Skeletal muscle satellite cell (primary cell): ENCODE results near the gene SYMPK.
"Not testable (repeated sequence)": the region's sequence is repeated elsewhere in the genome, so short reads cannot be mapped to it uniquely, and the experiment has no call there.

Experiments
- H3K27me3 ChIP-seq: 2 replicates; pipeline ENCODE4 v1.7.0; 2013; ENCODE audit warnings: low read length; ENCODE audit not compliant: control insufficient read depth, insufficient read depth
- H3K36me3 ChIP-seq: 2 replicates; pipeline ENCODE4 v1.7.0; 2013; ENCODE audit warnings: mild to moderate bottlenecking, control low read depth, low read length; ENCODE audit not compliant: insufficient read depth
- H3K4me1 ChIP-seq: 2 replicates; pipeline ENCODE4 v1.7.0; 2013; ENCODE audit warnings: low read length; ENCODE audit not compliant: control insufficient read depth, insufficient read depth
- H3K4me2 ChIP-seq: 2 replicates; pipeline ENCODE4 v1.7.0; 2013; ENCODE audit warnings: mild to moderate bottlenecking, low read length
- H3K4me3 ChIP-seq: 2 replicates; pipeline ENCODE4 v1.7.0; 2013; ENCODE audit warnings: low read length
- H3K9ac ChIP-seq: 2 replicates; pipeline ENCODE4 v1.7.0; 2013; ENCODE audit warnings: mild to moderate bottlenecking, low read depth, low read length, moderate library complexity
- H3K9me3 ChIP-seq: replicated peaks from 2 replicates; pipeline ENCODE4 v1.7.0; 2013; ENCODE audit warnings: mild to moderate bottlenecking, control low read depth, low read length

The SYMPK gene

DNA sequence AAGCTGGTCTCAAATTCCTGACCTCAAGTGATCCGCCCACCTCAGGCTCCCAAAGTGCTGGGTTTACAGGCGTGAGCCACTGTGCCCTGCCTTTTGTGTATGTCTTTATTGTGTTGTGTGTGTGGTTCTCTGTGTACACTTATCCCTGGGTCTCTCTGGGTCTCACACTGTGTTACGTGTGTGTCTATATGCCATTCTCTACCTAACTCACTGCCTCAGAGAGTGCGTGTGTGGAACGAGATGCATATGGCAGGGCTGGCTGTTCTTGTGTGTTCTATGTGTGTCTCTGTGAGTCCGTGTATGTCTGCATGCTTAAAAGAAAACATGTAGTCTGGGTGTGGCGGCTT is 11.6 kb upstream of the SYMPK start:
- Histone ChIP-seq H3K4me1 (no peaks in the 10 kb centered on the region), H3K4me3 (no peak overlapping the region), H3K27me3 (peaks cover 28% of the 10 kb centered on the region), H3K4me2 (no peak overlapping the region), H3K9me3 (no peaks in the 10 kb centered on the region), H3K36me3 (no peaks in the 10 kb centered on the region), H3K9ac (no peak overlapping the region)

DNA sequence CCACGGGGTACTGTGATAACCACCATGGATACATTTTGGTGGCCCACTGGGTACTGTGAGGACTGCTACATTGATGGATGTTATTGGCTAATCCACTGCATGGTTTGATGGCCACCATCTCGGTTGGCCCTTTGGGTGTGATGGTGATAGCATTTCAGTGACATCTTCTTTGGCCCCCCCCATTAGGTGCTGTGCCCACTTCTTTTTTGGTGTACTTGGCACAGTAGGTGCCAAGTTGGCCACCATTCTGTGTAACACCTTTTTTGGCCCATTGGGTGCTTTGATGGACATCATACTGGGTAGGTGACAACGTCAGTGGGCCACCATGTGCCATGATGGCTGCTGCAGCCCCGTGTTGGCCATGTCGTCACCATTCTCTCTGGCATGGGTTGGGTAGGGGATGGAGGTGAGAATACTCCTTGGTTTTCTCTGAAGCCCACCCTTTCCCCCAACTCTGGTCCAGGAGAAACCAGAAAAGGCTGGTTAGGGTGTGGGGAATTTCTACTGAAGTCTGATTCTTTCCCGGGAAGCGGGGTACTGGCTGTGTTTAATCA is 10.3 kb upstream of the SYMPK start:
- no peak overlapping the region for H3K4me3 ChIP-seq
- H3K4me2 ChIP-seq: no peak overlapping the region
- peaks cover 28% of the 10 kb centered on the region for H3K27me3 ChIP-seq
- H3K9me3 ChIP-seq: no peaks in the 10 kb centered on the region
- H3K4me1 ChIP-seq: no peaks in the 10 kb centered on the region
- H3K9ac ChIP-seq: no peak overlapping the region
- H3K36me3 ChIP-seq: no peaks in the 10 kb centered on the region

DNA sequence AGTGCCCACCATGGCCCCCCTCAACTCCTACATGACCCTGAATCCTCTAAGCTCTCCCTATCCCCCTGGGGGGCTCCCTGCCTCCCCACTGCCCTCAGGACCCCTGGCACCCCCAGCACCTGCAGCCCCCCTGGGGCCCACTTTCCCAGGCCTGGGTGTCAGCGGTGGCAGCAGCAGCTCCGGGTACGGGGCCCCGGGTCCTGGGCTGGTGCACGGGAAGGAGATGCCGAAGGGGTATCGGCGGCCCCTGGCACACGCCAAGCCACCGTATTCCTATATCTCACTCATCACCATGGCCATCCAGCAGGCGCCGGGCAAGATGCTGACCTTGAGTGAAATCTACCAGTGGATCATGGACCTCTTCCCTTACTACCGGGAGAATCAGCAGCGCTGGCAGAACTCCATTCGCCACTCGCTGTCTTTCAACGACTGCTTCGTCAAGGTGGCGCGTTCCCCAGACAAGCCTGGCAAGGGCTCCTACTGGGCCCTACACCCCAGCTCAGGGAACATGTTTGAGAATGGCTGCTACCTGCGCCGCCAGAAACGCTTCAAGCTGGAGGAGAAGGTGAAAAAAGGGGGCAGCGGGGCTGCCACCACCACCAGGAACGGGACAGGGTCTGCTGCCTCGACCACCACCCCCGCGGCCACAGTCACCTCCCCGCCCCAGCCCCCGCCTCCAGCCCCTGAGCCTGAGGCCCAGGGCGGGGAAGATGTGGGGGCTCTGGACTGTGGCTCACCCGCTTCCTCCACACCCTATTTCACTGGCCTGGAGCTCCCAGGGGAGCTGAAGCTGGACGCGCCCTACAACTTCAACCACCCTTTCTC is 9.4 kb upstream of the SYMPK start:
- H3K9ac ChIP-seq: no peak overlapping the region
- no peak overlapping the region for H3K4me3 ChIP-seq
- H3K27me3 ChIP-seq: peaks cover 29% of the 10 kb centered on the region
- H3K4me2 ChIP-seq: no peak overlapping the region
- H3K9me3 ChIP-seq: no peaks in the 10 kb centered on the region
- no peaks in the 10 kb centered on the region for H3K4me1 ChIP-seq
- no peaks in the 10 kb centered on the region for H3K36me3 ChIP-seq

DNA sequence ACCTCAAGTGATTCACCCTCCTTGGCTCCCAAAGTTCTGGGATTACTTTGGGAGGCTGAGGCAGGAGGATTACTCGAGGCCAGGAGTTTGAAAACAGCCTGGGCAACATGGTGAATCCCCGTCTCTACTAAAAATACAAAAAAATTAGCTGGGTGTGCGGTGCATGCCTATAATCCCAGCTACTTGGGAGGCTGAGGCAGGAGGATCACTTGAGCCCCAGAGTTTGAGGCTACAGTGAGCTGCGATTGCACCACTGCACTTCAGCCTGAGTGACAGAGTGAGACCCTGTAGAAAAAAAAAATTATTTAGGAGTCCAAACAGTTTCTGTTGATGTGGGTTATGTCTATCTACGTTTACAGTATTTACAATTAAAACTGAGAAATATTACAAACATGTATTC is 7.9 kb upstream of the SYMPK start:
- Histone ChIP-seq H3K4me3 (no peak overlapping the region), H3K9ac (no peak overlapping the region), H3K4me1 (no peaks in the 10 kb centered on the region), H3K27me3 (peaks cover 38% of the 10 kb centered on the region), H3K9me3 (no peaks in the 10 kb centered on the region), H3K36me3 (no peaks in the 10 kb centered on the region), H3K4me2 (no peak overlapping the region)

DNA sequence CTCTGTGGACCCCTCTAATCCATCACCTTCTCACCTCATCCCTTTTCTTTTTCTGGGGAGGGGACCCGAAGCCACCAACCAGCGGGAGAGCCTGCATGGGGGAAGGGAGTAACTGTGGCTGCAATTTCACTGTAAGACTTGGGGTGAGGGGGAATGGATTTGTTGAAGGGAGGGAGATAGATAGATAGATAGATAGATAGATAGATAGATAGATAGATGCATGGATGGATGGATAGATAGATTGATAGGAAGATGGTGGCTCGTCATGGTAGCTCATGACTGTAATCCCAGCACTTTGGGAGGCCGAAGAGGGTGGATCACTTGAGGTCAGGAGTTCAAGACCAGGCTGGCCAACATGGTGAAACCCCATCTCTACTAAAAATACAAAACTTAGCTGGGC is 4.3 kb upstream of the SYMPK start:
- peaks cover 41% of the 10 kb centered on the region for H3K27me3 ChIP-seq
- not testable (repeated sequence) for H3K4me3 ChIP-seq, H3K36me3 ChIP-seq, H3K9ac ChIP-seq, H3K4me1 ChIP-seq, H3K4me2 ChIP-seq, H3K9me3 ChIP-seq

DNA sequence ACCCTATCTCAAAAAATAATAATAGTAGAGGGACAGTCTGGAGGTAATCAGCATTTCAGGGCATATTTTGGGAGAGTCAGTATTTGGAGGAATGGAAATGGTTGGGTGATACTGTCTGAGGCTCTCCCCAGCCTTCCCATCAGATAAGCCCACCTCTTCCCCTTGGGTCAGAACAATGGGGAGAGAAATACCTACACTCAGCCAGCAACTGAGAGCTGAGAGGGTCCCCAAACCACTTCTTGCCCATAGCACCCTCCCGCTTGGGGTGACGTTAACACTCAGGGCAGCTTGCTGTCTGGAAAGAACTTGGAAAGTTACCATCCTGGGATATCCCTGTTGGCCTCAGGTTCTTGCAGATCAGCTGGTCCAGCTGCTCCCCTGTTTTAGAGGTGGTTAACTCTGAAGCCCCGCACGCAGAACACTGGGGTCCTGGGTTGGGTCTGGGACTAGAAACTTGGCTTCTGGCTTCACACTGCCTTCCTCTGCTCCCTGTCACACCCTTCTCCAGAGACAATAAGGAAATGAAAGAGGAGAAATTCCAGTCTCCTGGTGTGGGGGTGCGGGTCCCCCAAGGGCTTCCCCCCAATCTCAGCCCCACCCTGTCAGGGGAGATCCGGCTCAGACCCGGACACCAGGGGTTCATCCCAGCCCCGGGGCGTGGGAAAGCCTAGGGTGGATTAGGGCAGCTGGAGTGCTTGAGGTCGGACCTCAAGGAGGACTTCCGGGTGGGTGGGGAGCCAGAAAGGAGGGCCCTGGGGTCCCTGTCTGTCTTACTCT is 3.6 kb upstream of the SYMPK start:
- no peak overlapping the region for H3K4me2 ChIP-seq
- H3K9ac ChIP-seq: no peak overlapping the region
- no peak overlapping the region for H3K4me3 ChIP-seq
- H3K9me3 ChIP-seq: no peaks in the 10 kb centered on the region
- peaks cover 41% of the 10 kb centered on the region for H3K27me3 ChIP-seq
- H3K4me1 ChIP-seq: peaks cover 10% of the 10 kb centered on the region
- no peaks in the 10 kb centered on the region for H3K36me3 ChIP-seq

DNA sequence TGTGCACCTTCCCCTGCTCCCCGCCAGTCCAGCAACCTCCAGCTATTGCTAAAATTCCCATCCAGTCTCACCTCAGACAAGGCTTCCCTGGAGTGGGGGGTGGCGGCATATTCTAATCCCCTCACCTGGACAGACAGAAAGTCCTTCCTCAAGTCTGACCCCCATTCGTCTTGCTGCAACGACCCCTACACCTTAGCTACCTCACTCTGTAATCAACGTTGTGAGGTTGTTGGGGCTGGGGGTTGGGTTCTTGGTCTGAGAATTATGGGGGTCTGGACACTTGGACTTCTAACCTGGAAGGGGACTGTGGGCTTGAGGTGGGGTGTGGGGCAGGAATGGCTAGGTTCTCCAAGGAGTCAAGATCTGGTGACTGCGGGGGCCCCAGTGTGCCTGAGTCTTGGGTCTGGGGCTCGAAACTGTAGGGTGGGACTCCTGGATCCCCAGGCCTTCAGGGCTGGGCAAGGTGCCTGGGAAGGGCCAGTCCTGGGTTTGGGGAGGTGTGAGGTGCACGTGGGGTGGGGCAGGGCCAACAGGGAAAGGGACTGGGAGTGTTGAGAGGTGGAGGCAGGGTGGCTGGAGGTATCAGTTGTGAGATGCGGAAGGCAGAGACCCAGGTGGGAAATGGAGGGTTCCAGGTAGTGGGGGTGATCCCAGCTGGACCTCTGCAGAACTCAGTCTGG is 2.5 kb upstream of the SYMPK start:
- peaks cover 40% of the 10 kb centered on the region for H3K27me3 ChIP-seq
- peaks cover 10% of the 10 kb centered on the region for H3K4me1 ChIP-seq
- no peak overlapping the region for H3K4me3 ChIP-seq
- H3K4me2 ChIP-seq: no peak overlapping the region
- no peaks in the 10 kb centered on the region for H3K9me3 ChIP-seq
- H3K9ac ChIP-seq: no peak overlapping the region
- peaks cover 3% of the 10 kb centered on the region for H3K36me3 ChIP-seq

DNA sequence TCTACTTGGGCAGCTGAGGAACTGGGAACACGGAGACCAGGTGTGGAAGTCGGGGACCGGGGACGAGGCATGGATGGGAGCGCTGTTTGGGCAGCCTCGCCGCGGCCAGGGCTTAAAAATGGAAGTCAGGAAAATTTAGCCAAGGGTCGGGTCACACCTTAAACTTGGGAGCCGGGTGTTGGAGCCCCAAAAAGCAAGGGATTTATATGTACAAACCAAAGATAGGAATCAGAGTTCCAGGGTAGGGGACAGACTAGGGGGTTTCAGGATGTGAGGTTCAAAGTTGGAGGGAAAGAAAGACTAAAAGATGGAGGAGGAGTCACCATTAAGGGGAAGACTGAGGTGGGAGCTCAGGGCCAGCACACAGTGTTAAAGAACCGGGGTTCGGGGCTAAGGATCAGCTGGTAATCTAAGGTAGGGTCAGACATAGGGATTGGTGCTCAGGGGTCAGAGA is 1.7 kb upstream of the SYMPK start:
- Histone ChIP-seq H3K4me1 (peaks cover 10% of the 10 kb centered on the region), H3K9ac (no peak overlapping the region), H3K4me2 (no peak overlapping the region), H3K36me3 (peaks cover 6% of the 10 kb centered on the region), H3K27me3 (peaks cover 39% of the 10 kb centered on the region), H3K9me3 (no peaks in the 10 kb centered on the region), H3K4me3 (no peak overlapping the region)

DNA sequence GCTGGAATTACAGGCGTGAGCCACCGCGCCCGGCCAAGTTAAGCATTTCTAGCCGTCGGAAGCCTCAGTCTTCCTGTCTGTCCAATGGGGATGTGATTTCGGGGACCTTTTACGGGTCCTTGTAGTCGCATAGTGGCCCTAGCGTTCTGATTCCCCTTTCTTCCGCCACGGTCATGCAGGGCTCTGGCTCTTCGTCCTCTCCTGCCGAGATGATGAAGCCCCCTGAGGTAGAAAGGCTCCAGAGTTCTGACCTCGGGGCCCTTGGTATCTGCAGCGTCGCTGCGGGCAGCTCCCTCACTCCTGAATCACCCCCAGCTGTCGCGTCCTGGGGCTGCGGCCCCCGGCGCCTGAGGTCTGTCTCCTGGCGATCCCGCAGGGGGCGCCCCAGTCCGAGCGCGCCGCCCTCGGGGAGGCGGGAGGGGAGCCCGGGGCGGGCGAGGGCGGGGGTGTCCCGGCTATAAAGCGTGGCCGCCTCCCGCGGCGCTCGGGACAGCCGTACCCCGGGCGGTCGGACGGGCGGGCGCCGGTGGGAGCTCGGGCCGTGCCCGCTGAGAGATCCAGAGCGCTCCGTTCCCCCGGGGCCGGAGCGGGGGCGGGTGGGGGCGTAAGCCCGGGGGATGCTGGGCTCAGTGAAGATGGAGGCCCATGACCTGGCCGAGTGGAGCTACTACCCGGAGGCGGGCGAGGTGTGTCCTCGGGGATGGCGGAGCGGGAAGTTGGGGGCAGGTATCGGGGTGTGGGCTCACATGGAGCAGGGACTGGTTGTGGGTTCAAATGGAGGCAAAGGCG is 1.1 kb upstream of the SYMPK start, which contains the start of gene FOXA3:
FOXA3 (plus strand) TSS at position 487 of the 789 bp plus-strand sequence; CDS start at position 618, 131 bp downstream.
- H3K4me2 ChIP-seq: peak within 1 kb of the TSS; percentile 76
- peak within 1 kb of the TSS; percentile 62 for H3K4me3 ChIP-seq
- H3K9ac ChIP-seq: no peak within 1 kb of the TSS
- peaks cover 11% of the 10 kb centered on the region for H3K36me3 ChIP-seq
- H3K9me3 ChIP-seq: no peaks in the 10 kb centered on the region
- H3K27me3 ChIP-seq: peaks cover 39% of the 10 kb centered on the region
- H3K4me1 ChIP-seq: peaks cover 10% of the 10 kb centered on the region

DNA sequence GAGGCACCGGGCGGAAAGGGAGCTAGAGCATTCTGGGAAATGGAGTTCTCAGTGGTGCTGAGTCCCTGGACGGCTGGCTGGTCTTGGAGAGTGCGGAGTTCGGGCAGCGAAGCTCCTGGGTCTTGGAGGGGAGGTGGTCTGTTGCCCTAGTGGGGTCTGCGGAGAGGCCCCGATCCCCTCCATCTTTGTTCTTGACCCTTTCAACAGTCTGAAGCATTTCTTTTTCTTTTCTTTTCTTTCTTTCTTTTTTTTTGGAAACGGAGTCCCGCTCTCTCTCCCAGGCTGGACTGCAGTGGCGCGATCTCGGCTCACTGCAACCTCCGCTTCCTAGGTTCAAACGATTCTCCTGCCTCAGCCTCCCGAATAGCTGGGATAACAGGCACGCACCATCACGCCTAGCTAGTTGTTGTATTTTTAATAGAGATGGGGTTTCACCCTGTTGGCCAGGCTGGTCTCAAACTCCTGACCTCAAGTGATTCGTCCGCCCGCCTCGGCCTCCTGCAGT is 440 bp upstream of the SYMPK start:
- H3K9me3 ChIP-seq: no peaks in the 10 kb centered on the region
- H3K36me3 ChIP-seq: peaks cover 16% of the 10 kb centered on the region
- H3K27me3 ChIP-seq: peaks cover 39% of the 10 kb centered on the region
- peak overlapping the region; percentile 62 for H3K4me3 ChIP-seq
- H3K4me2 ChIP-seq: peak overlapping the region; percentile 76
- H3K4me1 ChIP-seq: peaks cover 10% of the 10 kb centered on the region
- H3K9ac ChIP-seq: no peak overlapping the region
